ENCODE data around the gene TMEM50A. TPM values are rescaled to one million over a fixed set of nuclear protein-coding genes. Genes with fewer than 3 reads are reported as not detected.
"Not testable (repeated sequence)": the region's sequence is repeated elsewhere in the genome, so short reads cannot be mapped to it uniquely, and the experiment has no call there.

Gene TMEM50A
- total and polyA plus RNA-seq, 2 of the 13 experiments (the other 11 are each of a cell fraction or from before 2014, with no cell fraction given) = 51.2 to 61.2 TPM

GRCh38 chr1:25300729-25301128 lies 37.4 kb upstream of the TMEM50A start:
- H3K4me3 ChIP-seq (replicated peaks in 1 of 3; ENCODE audit: insufficient read depth in 1 of 3, low read depth in 2 of 3, low read length in 3 of 3); BruUV-seq (replicated peaks); H4K20me1 ChIP-seq (ENCODE audit: insufficient read depth, low read length); H3K4me1 ChIP-seq (ENCODE audit: insufficient read depth, low read length); in situ Hi-C loops (cut with HindIII; ENCODE audit: extremely low pct_ligation_motif_present, low pct_unique_long_range_greater_than_20kb); CTCF ChIA-PET (ENCODE audit: low intra/inter-chr PET ratio, low total read pairs); H3K4me2 ChIP-seq (ENCODE audit: low read depth, low read length); H3K79me2 ChIP-seq (ENCODE audit: insufficient read depth, low read length); ATAC-seq; POLR2A ChIA-PET; DNase-seq (ENCODE audit: low spot score); H3K9me3 ChIP-seq (ENCODE audit: low read length); H3K27ac ChIP-seq (ENCODE audit: extremely low read length, insufficient read depth, low read length); H3K9ac ChIP-seq (ENCODE audit: insufficient read depth, low read depth, low read length); FAIRE-seq; intact Hi-C loops (cut with micrococcal nuclease; ENCODE audit: unreplicated experiment); H3K36me3 ChIP-seq (replicated peaks in 1 of 2; ENCODE audit: control insufficient read depth in 1 of 2, insufficient read depth in 2 of 2, low read length in 2 of 2); H3K27me3 ChIP-seq (ENCODE audit: control insufficient read depth in 1 of 2, insufficient read depth in 2 of 2, low read length in 2 of 2); H2AFZ ChIP-seq (ENCODE audit: low read length): not testable (repeated sequence)
- 60% methylated on average over 1 of the region's 9 CpGs for WGBS (ENCODE audit: low lambda C conversion rate)

- intact Hi-C loops (cut with micrococcal nuclease; ENCODE audit: unreplicated experiment); H3K9me3 ChIP-seq (ENCODE audit: low read length); DNase-seq (ENCODE audit: low spot score); H3K9ac ChIP-seq (ENCODE audit: insufficient read depth, low read depth, low read length); H2AFZ ChIP-seq (ENCODE audit: low read length); H3K27me3 ChIP-seq (ENCODE audit: control insufficient read depth in 1 of 2, insufficient read depth in 2 of 2, low read length in 2 of 2); FAIRE-seq; H3K4me3 ChIP-seq (replicated peaks in 1 of 3; ENCODE audit: insufficient read depth in 1 of 3, low read depth in 2 of 3, low read length in 3 of 3); H4K20me1 ChIP-seq (ENCODE audit: insufficient read depth, low read length); CTCF ChIA-PET (ENCODE audit: low intra/inter-chr PET ratio, low total read pairs); H3K4me2 ChIP-seq (ENCODE audit: low read depth, low read length); in situ Hi-C loops (cut with HindIII; ENCODE audit: extremely low pct_ligation_motif_present, low pct_unique_long_range_greater_than_20kb); H3K79me2 ChIP-seq (ENCODE audit: insufficient read depth, low read length); H3K4me1 ChIP-seq (ENCODE audit: insufficient read depth, low read length); H3K36me3 ChIP-seq (replicated peaks in 1 of 2; ENCODE audit: control insufficient read depth in 1 of 2, insufficient read depth in 2 of 2, low read length in 2 of 2); POLR2A ChIA-PET; H3K27ac ChIP-seq (ENCODE audit: extremely low read length, insufficient read depth, low read length); ATAC-seq; BruUV-seq (replicated peaks): not testable (repeated sequence)
- 78% methylated on average over 2 of the region's 3 CpGs for WGBS (ENCODE audit: low lambda C conversion rate)
Measured at GRCh38 chr1:25302330-25302729, 35.8 kb upstream of the TMEM50A start.

GRCh38 chr1:25304936-25305335 lies 33.2 kb upstream of the TMEM50A start:
- BruUV-seq (replicated peaks); intact Hi-C loops (cut with micrococcal nuclease; ENCODE audit: unreplicated experiment); ATAC-seq: not testable (repeated sequence)

GRCh38 chr1:25308168-25308567 lies 30.0 kb upstream of the TMEM50A start:
- no CpG with 5 or more reads among the region's 1 CpG for WGBS (ENCODE audit: low lambda C conversion rate)
- POLR2A ChIA-PET = not testable (repeated sequence)

More at GRCh38 chr1:25304936-25305335, 33.2 kb upstream of the TMEM50A start:
- H3K79me2 ChIP-seq (ENCODE audit: insufficient read depth, low read length); H3K27ac ChIP-seq (ENCODE audit: extremely low read length, insufficient read depth, low read length); in situ Hi-C loops (cut with HindIII; ENCODE audit: extremely low pct_ligation_motif_present, low pct_unique_long_range_greater_than_20kb); H3K27me3 ChIP-seq (ENCODE audit: control insufficient read depth in 1 of 2, insufficient read depth in 2 of 2, low read length in 2 of 2); POLR2A ChIA-PET; H4K20me1 ChIP-seq (ENCODE audit: insufficient read depth, low read length); H3K4me2 ChIP-seq (ENCODE audit: low read depth, low read length); H2AFZ ChIP-seq (ENCODE audit: low read length); H3K9me3 ChIP-seq (ENCODE audit: low read length); FAIRE-seq; H3K36me3 ChIP-seq (replicated peaks in 1 of 2; ENCODE audit: control insufficient read depth in 1 of 2, insufficient read depth in 2 of 2, low read length in 2 of 2); CTCF ChIA-PET (ENCODE audit: low intra/inter-chr PET ratio, low total read pairs); H3K9ac ChIP-seq (ENCODE audit: insufficient read depth, low read depth, low read length); H3K4me1 ChIP-seq (ENCODE audit: insufficient read depth, low read length); DNase-seq (ENCODE audit: low spot score); H3K4me3 ChIP-seq (replicated peaks in 1 of 3; ENCODE audit: insufficient read depth in 1 of 3, low read depth in 2 of 3, low read length in 3 of 3): not testable (repeated sequence)
- 90% methylated on average over 4 of the region's 4 CpGs for WGBS (ENCODE audit: low lambda C conversion rate)

More at GRCh38 chr1:25308168-25308567, 30.0 kb upstream of the TMEM50A start:
- H3K4me3 ChIP-seq (replicated peaks in 1 of 3; ENCODE audit: insufficient read depth in 1 of 3, low read depth in 2 of 3, low read length in 3 of 3); DNase-seq (ENCODE audit: low spot score); H3K4me1 ChIP-seq (ENCODE audit: insufficient read depth, low read length); in situ Hi-C loops (cut with HindIII; ENCODE audit: extremely low pct_ligation_motif_present, low pct_unique_long_range_greater_than_20kb); FAIRE-seq; H3K9me3 ChIP-seq (ENCODE audit: low read length); CTCF ChIA-PET (ENCODE audit: low intra/inter-chr PET ratio, low total read pairs); H3K27ac ChIP-seq (ENCODE audit: extremely low read length, insufficient read depth, low read length); ATAC-seq; BruUV-seq (replicated peaks); intact Hi-C loops (cut with micrococcal nuclease; ENCODE audit: unreplicated experiment); H3K27me3 ChIP-seq (ENCODE audit: control insufficient read depth in 1 of 2, insufficient read depth in 2 of 2, low read length in 2 of 2); H3K79me2 ChIP-seq (ENCODE audit: insufficient read depth, low read length); H2AFZ ChIP-seq (ENCODE audit: low read length); H3K36me3 ChIP-seq (replicated peaks in 1 of 2; ENCODE audit: control insufficient read depth in 1 of 2, insufficient read depth in 2 of 2, low read length in 2 of 2); H3K9ac ChIP-seq (ENCODE audit: insufficient read depth, low read depth, low read length); H4K20me1 ChIP-seq (ENCODE audit: insufficient read depth, low read length); H3K4me2 ChIP-seq (ENCODE audit: low read depth, low read length): not testable (repeated sequence)
